ENCODE measurements around the gene MAPKAPK3. TPM values are rescaled to one million over a fixed set of nuclear protein-coding genes. Genes with fewer than 3 reads are reported as not detected.

The MAPKAPK3 gene
- total and polyA plus RNA-seq, 2 of the 8 experiments (the other 6 are each of a cell fraction or from before 2014, with no cell fraction given) = 65.4 to 99.8 TPM

DNA sequence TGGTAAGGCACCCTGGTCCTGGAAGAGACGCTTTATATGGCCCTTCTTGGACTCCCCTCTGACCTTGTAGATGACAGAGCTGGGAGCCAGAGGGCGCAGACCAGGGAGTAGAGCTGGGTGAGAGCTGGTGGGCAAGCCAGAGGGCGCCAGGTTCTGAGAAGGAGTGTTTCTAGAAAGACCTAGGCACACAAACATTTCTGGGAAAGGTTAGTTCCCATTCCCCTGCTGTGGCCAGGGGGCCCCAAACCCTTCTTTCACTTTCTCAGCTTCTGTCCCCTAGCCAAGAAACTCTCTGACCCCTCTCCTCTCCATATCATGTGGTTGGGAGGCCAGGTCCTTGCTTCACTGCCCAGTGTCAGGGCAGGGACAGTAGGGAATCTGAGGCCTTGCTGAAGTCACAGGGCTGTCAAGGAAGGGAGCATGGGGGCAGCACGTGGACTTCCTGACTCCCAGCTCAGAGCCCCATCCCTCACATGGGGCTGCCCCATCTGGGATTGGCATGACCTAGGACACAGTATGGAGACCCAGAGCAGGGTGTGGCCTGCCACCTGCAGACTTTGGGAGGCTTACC is 44.1 kb upstream of the MAPKAPK3 start (continued):
- TF ChIP-seq, protein P1, sequence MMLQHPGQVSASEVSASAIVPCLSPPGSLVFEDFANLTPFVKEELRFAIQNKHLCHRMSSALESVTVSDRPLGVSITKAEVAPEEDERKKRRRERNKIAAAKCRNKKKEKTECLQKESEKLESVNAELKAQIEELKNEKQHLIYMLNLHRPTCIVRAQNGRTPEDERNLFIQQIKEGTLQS (IDR thresholded peaks at IDR 0.05; ENCODE audit: insufficient read depth, low read depth, low read length) = no peak
- TF ChIP-seq, protein P2, sequence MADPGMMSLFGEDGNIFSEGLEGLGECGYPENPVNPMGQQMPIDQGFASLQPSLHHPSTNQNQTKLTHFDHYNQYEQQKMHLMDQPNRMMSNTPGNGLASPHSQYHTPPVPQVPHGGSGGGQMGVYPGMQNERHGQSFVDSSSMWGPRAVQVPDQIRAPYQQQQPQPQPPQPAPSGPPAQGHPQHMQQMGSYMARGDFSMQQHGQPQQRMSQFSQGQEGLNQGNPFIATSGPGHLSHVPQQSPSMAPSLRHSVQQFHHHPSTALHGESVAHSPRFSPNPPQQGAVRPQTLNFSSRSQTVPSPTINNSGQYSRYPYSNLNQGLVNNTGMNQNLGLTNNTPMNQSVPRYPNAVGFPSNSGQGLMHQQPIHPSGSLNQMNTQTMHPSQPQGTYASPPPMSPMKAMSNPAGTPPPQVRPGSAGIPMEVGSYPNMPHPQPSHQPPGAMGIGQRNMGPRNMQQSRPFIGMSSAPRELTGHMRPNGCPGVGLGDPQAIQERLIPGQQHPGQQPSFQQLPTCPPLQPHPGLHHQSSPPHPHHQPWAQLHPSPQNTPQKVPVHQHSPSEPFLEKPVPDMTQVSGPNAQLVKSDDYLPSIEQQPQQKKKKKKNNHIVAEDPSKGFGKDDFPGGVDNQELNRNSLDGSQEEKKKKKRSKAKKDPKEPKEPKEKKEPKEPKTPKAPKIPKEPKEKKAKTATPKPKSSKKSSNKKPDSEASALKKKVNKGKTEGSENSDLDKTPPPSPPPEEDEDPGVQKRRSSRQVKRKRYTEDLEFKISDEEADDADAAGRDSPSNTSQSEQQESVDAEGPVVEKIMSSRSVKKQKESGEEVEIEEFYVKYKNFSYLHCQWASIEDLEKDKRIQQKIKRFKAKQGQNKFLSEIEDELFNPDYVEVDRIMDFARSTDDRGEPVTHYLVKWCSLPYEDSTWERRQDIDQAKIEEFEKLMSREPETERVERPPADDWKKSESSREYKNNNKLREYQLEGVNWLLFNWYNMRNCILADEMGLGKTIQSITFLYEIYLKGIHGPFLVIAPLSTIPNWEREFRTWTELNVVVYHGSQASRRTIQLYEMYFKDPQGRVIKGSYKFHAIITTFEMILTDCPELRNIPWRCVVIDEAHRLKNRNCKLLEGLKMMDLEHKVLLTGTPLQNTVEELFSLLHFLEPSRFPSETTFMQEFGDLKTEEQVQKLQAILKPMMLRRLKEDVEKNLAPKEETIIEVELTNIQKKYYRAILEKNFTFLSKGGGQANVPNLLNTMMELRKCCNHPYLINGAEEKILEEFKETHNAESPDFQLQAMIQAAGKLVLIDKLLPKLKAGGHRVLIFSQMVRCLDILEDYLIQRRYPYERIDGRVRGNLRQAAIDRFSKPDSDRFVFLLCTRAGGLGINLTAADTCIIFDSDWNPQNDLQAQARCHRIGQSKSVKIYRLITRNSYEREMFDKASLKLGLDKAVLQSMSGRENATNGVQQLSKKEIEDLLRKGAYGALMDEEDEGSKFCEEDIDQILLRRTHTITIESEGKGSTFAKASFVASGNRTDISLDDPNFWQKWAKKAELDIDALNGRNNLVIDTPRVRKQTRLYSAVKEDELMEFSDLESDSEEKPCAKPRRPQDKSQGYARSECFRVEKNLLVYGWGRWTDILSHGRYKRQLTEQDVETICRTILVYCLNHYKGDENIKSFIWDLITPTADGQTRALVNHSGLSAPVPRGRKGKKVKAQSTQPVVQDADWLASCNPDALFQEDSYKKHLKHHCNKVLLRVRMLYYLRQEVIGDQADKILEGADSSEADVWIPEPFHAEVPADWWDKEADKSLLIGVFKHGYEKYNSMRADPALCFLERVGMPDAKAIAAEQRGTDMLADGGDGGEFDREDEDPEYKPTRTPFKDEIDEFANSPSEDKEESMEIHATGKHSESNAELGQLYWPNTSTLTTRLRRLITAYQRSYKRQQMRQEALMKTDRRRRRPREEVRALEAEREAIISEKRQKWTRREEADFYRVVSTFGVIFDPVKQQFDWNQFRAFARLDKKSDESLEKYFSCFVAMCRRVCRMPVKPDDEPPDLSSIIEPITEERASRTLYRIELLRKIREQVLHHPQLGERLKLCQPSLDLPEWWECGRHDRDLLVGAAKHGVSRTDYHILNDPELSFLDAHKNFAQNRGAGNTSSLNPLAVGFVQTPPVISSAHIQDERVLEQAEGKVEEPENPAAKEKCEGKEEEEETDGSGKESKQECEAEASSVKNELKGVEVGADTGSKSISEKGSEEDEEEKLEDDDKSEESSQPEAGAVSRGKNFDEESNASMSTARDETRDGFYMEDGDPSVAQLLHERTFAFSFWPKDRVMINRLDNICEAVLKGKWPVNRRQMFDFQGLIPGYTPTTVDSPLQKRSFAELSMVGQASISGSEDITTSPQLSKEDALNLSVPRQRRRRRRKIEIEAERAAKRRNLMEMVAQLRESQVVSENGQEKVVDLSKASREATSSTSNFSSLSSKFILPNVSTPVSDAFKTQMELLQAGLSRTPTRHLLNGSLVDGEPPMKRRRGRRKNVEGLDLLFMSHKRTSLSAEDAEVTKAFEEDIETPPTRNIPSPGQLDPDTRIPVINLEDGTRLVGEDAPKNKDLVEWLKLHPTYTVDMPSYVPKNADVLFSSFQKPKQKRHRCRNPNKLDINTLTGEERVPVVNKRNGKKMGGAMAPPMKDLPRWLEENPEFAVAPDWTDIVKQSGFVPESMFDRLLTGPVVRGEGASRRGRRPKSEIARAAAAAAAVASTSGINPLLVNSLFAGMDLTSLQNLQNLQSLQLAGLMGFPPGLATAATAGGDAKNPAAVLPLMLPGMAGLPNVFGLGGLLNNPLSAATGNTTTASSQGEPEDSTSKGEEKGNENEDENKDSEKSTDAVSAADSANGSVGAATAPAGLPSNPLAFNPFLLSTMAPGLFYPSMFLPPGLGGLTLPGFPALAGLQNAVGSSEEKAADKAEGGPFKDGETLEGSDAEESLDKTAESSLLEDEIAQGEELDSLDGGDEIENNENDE (IDR thresholded peaks at IDR 0.05; ENCODE audit: insufficient replicate concordance, low read length) = no peak
- no peak for TF ChIP-seq CREB1 (IDR thresholded peaks at IDR 0.05)
- TF ChIP-seq POLR2AphosphoS5 (IDR thresholded peaks at IDR 0.05; ENCODE audit: low read depth, low read length) = no peak
- TF ChIP-seq KDM1A (IDR thresholded peaks at IDR 0.05; ENCODE audit: borderline replicate concordance, low read length) = no peak
- TF ChIP-seq EGR1 (IDR thresholded peaks at IDR 0.05; ENCODE audit: borderline replicate concordance, low read depth, low read length) = no peak
- no peak for TF ChIP-seq RFX5 (IDR thresholded peaks at IDR 0.05; ENCODE audit: borderline replicate concordance, low read depth, low read length)
- TF ChIP-seq CHD1 (IDR thresholded peaks at IDR 0.05; ENCODE audit: low read depth, low read length) = no peak
